Hematopoietic multipotent progenitor cell treated with erythropoietin and hydrocortisone succinate and interleukin-3 and kit ligand, for 4 days (in vitro differentiated cells): ENCODE data around the gene IQGAP2.
"Not testable (repeated sequence)": the region's sequence is repeated elsewhere in the genome, so short reads cannot be mapped to it uniquely, and the experiment has no call there.

Experiments used
- DNase-seq: peaks from one replicate; pipeline ENCODE4 v3.0.0-alpha.2; 2015

Gene IQGAP2

DNA sequence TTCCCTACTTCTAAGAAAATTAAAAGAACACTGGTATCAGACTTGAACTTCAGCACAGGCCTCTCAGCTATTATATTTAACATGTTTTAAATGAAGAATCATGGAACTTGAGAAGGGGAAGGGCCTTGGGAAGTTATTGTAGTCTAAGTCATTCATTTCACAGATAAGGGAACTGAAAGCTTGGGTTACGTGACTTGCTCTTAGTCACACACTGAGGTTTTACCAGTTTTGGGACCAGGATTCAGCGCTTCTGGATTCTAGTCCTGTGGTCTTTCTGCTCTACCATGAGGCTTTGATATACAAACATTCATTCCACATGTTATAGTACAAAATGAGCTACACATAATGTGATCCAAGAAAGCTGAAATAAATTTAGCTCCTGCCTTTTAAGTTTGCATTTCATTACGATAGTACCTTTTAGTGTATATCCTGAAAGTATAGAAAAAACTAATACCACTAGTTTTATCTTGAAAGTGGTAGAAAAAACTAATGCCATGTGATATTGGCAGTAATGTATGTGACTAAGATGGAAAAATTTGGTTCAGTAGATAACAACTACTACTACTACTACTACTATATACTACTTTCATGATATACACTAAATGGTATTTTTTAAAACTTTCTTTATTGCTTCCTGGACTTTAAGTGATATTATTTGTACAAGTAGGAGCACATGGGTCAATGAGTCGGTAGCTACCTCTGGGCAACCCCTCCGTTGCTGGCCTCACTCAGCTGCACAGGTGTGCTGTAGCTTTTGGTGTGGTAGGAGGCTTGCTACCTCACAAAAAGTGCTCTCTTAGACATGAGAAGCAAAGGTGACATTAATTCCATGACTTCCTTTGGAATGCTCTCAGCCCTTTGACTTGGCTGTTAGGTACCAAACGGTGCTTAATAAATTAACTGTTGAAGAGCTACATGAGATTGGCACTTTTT is 179.4 kb downstream of the IQGAP2 start:
- peak; percentile 79 for DNase-seq

DNA sequence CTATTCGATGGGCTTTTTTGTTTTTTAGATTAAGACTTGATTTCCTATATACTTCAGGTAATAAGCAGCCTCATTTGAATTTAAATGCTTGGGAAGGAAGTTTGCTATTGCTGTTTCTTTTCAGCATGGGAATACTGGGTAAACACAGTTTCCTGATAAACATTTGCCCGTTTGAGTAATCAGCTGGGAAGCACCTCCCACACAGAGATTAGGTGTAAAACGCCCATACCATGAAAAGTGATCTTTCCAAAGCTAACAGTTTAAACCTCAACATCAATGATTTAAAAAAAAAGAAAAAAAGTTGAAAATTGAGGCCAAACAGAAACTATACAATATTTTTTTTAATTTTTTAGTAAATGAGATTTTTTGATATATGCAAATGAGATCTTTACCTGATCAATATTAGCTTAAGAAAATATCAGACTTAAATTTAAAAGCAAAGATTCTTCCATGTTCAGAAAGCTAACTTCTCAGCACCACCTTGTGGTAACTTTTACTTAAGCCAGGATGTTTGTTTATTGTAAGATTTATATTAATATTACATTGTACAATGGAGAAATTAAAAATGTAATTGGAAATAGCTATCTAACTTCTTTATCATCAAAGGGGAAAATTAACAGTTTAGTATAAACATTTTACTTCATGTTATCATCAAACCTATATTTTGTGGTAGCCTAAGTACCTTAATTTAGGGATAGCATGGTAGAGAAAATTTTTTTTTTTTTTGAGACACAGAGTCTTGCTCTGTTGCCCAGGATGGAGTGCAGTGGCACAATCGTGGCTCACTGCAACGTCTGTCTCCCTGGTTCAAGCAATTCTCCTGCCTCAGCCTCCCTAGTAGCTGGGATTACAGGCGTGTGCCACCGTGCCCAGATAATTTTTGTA is 180.3 kb downstream of the IQGAP2 start:
- DNase-seq, result peak; percentile 64

DNA sequence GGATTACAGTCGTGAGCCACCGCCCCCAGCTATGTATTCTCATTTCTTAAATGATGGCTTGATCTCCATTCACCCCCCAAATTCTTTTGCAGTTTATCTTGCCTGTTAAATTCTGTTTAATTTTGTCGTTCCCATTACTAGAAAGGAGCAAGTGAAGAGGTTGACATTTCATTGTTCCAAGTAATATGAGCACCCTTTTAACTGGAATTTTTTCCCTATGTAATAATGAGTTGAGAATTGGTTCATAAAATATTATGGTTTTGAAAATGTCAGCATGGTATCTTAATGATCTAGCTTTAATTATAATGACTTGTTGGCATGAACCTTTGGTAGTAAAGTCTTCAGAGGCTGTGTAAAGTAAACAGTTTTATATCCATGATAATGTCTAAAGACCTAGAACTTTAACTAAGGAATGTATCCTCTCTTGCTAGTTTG is 182.7 kb downstream of the IQGAP2 start:
- no peak for DNase-seq

DNA sequence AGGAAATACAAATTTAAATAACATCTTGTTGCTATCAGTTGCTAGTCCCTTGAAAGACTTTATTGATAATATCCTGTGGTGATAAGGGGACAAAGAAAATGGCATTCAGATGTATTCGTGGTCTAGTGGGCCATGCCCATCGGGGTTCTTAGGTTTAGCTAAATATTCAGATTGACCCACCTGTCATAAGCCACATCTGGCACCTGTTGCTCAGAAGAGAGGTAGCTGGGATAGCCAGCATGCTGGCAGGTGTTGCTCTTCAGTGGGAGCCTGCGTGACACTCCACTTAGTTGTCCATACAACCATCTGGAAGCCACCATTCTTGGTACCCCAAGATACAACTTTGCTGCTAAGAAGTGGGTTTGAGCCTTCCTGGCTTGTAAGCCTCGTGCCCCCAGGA is 183.4 kb downstream of the IQGAP2 start:
- no peak for DNase-seq

DNA sequence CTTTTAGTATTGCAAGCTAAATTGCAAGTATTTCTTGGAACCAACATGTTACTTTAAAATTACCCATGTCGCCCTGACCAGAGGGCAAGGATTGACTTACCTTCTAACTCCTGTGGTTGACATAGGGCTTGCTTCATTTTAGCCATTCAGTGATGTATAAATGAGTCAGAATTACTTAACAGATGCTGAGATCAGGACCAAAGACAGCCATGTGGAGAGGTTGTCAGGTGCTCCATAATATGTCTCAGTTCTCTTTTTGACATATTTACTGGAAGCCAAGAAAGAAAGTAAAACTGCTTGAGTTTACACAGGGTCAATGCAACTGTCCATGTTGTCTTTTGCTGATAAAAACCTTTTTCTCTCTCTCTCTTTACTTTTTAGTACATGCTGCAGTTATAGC is 186.9 kb downstream of the IQGAP2 start:
- no peak for DNase-seq

DNA sequence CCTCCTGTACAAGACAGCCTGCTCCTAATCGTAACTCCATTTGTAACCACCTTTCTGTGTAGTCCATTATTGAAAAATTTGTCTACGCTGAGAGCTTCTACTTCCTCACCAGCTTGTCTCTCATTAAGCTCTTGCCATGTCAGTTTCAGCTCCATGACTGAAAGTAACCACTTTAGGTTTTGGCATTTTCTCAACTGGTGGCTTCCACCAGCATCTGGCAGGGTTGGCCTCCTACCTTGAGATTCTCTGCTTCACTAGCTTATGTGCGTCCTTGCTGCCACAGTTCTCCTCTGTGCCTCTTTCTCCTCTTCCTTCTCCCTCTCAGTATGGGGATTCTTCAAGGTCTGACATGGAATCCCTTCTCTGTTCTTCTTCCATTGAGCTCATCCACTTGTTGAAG is 188.3 kb downstream of the IQGAP2 start:
- no peak for DNase-seq

DNA sequence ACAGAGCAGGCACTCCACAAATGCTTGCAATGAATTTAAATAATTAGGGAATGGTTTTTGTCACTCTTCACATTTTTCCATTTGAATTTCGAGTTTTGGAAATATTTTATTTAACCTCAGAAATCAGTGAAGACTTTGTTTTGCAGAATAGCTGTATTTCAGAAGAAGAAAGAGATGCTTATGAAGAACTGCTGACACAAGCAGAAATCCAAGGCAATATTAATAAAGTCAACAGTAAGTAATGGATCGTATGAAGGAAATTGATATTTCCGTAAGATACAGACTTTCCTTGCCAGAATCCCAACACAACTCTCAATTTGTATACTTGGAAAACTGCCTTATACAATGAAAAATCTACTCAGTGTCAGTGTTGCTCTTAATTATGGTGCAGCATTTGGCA is 189.6 kb downstream of the IQGAP2 start:
- no peak for DNase-seq

DNA sequence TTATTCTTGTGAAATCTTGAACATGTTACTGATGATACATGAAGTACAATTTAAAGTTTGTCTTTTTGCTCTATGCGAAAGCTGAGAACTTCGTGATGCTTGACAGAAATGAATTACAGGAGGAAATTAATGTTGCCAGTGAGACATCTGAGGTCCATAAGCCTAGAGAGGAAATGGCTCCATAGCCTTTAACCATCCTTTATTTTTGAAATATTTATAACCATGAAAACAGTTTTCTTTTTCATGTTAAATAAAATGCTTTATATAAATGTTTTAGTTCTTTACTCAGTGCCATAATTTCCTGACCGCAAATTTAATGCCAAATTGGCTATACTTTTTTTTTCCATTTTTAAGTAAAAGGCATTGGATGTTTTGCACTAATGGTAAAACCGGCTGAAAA is 191.0 kb downstream of the IQGAP2 start:
- DNase-seq, result no peak

DNA sequence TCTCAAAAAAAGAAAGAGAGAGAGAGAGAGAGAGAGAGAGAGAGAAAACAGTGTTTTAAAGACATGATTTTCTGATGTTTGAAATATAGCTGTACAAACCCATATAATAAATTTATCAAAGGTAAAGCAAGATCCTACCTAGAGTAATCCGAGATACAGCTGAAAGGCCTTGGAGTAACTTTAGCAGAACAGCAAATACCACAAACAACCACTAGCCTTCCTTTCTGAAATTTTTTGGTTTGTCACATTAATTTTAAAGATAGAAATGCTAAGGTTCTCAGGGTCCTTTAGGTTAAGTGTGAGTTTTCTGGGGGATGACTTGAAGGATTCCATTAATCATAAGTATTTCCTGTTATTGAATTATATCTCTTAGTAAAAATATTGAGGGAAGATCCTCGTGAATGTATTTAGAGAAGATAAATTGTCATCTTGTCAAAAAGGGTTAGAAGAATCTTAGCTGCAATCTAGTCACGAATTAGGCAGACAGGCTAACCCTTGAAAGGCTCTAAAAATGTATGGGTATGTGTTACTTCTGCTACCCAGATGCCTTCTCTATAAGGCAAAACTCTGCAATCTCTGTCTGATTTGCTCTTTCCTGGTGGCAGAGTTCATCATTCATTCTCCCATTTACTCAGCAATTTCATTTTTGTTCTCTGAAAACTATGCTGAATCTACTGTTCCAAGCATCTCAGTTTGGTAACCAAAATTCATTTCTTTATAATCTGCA is 192.8 kb downstream of the IQGAP2 start:
- no peak for DNase-seq

DNA sequence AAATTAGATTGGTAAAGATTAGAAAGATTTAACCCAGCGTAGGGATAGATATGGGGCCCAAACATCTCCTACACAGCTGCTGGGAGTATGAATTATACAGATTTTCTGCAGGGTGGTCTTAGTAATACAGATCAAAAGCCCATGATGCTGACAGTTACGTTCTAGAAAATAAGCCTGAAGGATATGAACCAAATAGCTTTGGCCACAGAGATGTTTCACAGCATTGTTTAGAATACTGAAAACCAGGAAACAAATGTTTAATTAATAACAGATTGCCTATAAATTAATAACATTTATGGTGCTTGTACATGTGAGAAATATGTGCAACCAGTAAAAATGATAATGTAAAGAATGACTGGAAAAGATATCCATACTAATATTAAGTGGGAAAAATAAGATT is 195.4 kb downstream of the IQGAP2 start:
- no peak for DNase-seq

DNA sequence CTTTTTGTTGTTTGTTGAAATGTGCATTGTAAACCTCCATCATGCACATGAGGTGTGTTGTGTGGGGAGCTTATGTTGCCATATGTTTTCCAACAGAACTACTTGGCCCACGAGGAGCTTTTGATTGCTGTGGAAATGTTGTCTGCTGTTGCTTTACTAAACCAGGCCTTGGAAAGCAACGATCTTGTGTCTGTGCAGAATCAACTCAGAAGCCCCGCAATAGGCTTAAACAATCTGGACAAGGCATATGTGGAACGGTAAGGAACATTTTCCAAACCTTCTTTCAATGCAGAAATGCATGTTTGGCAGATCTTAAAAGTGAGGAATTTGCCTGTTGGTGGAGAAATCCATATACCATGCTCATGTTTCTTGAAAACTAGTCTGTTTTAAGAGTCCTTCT is 197.6 kb downstream of the IQGAP2 start:
- DNase-seq, result no peak

DNA sequence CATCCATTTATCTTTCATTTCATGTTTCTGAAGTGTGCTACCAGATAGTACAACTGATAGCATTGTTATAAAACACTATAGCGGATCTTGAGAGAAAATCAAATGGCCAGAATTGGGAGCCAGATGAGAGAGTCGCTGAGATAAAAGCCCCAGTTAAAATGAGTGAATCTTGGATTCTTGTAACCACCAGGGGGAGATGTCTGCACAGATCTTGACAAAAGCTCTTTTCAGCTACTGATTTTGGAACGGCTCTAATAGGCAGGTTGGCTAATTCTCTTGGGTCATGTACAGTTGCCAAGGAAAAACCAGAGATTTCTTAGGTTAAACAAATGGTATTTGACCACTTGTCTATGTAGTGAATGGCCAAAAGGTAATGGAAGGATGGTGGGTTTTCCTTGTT is 198.4 kb downstream of the IQGAP2 start:
- DNase-seq, result peak; percentile 89

DNA sequence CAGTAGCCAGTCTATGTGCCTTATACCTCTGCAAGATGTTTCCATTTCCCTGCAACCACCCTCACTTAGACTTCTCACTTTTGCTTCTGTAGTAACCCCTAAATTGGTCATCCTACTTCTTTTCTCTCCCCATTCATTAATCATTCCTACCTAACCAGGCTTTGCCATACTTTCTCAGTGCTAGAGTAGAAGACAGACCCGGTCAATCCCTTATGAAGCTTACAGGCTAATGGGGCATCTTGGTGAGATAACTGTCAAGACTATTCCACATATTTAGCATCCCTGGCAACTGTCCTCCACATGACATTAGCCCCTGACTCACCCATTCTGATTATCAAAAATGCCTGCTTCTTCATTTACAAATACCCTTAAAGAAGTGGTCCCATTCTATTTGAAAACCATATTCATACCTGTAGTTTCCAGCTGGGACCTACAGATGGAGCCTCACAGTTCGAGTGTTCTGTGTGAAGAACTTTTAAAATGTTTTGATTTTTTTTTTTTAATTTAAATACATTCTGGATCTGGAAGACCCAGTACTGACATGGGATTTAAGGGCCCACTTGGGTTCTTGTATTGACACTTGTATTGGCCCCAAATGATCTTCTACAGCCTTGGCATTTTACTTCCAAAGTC is 199.1 kb downstream of the IQGAP2 start:
- DNase-seq, result no peak

DNA sequence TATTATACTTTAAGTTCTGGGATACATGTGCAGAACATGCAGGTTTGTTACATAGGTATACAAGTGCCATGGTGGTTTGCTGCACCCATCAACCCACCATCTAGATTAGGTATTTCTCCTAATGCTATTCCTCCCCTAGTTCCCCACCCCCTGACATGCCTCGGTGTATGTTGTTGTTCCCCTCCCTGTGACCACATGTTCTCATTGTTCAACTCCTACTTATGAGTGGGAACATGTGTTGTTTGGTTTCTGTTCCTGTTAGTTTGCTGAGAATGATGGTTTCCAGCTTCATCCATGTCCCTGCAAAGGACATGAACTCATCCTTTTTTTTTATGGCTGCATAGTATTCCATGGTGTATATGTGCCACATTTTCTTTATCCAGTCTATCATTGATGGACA is 200.9 kb downstream of the IQGAP2 start:
- not testable (repeated sequence) for DNase-seq

DNA sequence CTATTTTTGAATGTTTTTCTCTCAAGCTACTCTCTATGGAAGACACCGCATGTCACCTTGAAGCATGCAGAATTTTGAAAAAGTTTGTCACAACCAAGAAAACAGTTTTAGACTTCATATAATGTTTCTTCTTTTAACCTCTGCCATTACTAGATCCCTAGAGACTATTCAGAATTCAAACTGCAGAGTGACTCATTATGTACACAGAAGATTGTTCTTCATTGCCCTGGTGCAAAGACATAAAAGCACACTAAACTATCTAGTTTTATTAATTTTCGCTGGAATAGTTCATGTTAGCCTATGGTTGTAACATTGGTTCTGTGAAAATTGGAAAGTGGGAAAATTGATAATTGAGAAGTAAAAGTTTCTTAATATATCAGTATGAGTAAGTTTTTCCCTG is 201.8 kb downstream of the IQGAP2 start:
- no peak for DNase-seq

DNA sequence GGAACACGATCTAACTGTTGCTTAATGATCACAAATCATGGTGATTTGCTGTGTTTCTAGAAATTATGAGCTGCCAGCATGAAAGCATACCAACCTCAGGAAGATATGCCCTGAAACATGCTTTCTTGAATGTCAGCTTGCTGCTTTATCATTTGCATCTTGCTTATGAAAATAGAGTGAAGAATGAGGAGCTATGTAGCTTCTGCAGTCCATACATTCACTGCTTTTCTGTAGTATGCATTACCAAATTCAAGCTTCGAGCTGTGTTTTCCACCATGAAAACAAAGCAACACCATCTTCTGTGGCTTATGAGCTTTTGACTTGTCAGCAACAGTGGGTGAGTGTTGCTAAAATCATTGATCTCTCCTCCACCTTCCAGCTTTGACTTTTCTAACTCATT is 203.6 kb downstream of the IQGAP2 start:
- DNase-seq, result peak; percentile 58

DNA sequence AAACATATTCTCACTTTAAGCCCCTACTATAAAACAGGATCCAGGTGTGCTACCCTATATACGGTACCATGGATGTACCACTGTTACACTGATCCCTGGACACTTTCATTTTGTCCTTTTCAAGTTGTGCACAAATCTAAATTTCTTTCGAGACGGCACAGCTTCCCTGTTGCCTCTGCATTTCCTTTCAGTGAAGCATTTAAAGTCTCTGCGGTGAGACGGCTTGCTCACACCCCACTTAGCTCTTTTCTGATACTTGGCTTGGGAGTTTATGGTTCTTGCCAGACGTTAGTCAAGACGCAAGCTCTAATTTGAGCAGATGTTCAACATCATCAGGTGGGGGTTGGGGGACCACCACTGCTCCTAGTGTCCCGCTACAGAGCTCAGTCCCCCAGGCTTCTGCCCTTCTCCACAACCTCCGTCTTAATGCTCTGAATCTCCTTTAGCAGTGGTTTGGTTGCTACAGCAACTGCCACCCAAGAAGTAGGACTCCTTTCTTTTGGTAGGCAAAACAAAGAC is 204.3 kb downstream of the IQGAP2 start:
- DNase-seq, result peak; percentile 29

DNA sequence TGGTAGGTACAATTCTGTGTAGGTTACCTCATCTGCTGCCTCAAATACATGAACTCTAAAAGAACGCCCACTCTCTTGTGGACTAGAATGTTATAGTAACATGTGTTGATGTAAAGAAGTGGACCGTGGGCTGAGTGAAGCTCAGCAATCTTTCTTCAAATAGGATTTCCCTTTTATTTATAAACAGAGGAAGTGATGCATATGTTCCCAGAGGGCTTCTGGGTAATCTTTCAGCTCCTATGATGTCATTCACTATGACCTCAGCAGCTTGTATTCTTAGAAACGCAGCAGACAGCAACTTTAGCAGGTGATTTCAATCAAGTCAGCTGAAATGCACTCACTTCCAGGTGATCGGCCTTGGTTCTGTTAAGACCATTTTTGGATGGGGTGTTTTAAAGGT is 205.7 kb downstream of the IQGAP2 start:
- peak; percentile 54 for DNase-seq

DNA sequence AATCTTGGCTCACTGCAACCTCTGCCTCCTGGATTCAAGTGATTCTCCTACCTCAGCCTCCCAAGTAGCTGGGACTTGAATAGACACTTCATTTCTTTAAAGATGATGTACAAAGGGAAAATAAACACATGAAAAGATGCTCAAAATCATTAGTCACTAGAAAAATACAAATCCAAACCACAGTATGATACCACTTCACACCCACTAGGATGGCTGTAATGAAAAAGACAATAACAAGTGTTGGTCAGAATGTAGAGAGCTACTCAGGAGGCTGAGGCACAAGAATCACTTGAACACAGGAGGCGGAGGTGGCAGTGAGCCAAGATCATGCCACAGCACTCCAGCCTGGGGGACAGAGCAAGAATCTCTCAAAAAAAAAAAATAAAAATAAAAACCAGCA is 207.1 kb downstream of the IQGAP2 start:
- peak; percentile 29 for DNase-seq

DNA sequence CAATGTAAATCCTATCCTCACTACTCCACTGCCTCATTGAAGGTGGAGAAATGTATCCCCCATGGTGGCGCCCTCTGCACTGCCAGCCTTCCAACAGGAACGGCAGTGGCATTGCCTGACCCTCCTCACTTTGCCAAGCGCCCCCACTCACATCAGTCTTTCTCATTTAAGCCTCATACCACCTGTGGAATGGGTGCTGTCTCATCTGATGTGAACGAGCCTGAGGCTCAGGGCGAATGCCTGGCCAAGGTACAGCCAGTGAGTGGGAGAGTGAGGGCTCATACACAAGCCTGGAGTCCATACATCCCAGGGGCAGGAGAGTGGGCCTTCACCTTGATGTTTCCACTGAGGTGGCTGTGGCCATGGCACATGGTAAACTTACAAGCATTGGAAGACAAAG is 209.9 kb downstream of the IQGAP2 start:
- DNase-seq, result no peak

DNA sequence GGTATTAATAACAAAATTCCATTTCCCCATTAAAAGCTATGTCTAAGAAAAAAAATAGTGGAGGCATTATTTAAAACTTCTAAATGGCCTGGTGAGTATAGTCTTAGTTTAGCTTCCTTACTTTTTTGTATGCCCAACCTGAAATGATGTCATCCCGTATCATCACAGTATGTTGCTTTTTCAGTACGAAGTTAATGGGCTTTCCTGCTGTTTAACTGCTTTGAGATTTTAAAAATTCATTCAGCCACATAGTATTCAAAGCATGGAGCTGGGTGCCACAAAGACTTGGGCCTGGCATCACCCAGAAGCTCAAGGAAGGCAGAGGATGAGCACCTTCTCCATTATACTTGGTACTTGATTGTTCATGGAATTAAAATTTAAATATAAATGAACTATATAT is 212.7 kb downstream of the IQGAP2 start:
- no peak for DNase-seq

DNA sequence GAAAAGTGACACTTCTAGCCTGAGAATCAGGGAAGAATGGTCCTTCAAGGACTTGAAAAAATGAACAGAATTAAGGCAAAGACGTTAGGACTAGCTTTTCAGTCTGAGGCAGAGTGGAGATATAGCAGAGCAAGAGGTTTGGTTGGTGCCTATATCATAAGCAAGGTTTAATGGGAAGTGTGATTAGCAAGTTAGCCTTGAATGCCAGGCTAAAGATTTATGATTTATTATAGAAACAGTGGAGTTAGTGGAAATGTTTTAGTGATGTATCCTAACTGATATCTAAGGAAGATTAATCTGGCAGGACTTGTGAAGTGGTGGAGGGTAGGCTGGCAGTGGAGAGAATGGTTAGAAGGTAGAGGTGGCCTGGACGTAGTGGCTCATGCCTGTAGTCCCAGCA is 213.1 kb downstream of the IQGAP2 start:
- no peak for DNase-seq
